DMS153 (cell line): Measurements from ENCODE around the gene SLC26A2.
"Not testable (repeated sequence)": the region's sequence is repeated elsewhere in the genome, so short reads cannot be mapped to it uniquely, and the experiment has no call there.

Experiments
- DNase-seq: peaks from one replicate; lab custom pipeline; 2025; lab: John Stamatoyannopoulos, UW

SLC26A2 gene

GRCh38 chr5:149936700-149937091, 23.9 kb upstream of the SLC26A2 start:
- no peak for DNase-seq

- DNase-seq: peak; percentile 86
Observed at GRCh38 chr5:149937610-149938009, 22.9 kb upstream of the SLC26A2 start.

- DNase-seq: no peak
Observed at GRCh38 chr5:149938279-149938678, 22.3 kb upstream of the SLC26A2 start.

- no peak for DNase-seq
Observed at GRCh38 chr5:149938791-149939358, 21.7 kb upstream of the SLC26A2 start.

- no peak for DNase-seq
Observed at GRCh38 chr5:149939546-149939945, 21.0 kb upstream of the SLC26A2 start.

- no peak for DNase-seq
Observed at GRCh38 chr5:149940077-149940574, 20.4 kb upstream of the SLC26A2 start.

- DNase-seq: no peak
Observed at GRCh38 chr5:149940941-149941644, 19.5 kb upstream of the SLC26A2 start.

GRCh38 chr5:149941795-149942194, 18.8 kb upstream of the SLC26A2 start:
- no peak for DNase-seq

- DNase-seq: no peak
Observed at GRCh38 chr5:149942199-149942598, 18.4 kb upstream of the SLC26A2 start.

- not testable (repeated sequence) for DNase-seq
Observed at GRCh38 chr5:149942741-149943169, 17.8 kb upstream of the SLC26A2 start.

GRCh38 chr5:149943177-149943949, 17.2 kb upstream of the SLC26A2 start:
- not testable (repeated sequence) for DNase-seq

GRCh38 chr5:149944666-149945065, 15.9 kb upstream of the SLC26A2 start, which contains the start of gene PDE6A:
Gene PDE6A (minus strand): TSS chr5:149944793. CDS start chr5:149944673, 120 bp downstream.
- no peak for DNase-seq

GRCh38 chr5:149946118-149946517, 14.4 kb upstream of the SLC26A2 start:
- no peak for DNase-seq

- DNase-seq: no peak
Observed at GRCh38 chr5:149948993-149949392, 11.6 kb upstream of the SLC26A2 start.

GRCh38 chr5:149951138-149951749, 9.3 kb upstream of the SLC26A2 start:
- no peak for DNase-seq

GRCh38 chr5:149953436-149954121, 7.0 kb upstream of the SLC26A2 start:
- no peak for DNase-seq

GRCh38 chr5:149954798-149955197, 5.8 kb upstream of the SLC26A2 start:
- no peak for DNase-seq

GRCh38 chr5:149956685-149957084, 3.9 kb upstream of the SLC26A2 start:
- no peak for DNase-seq

GRCh38 chr5:149957855-149958254, 2.7 kb upstream of the SLC26A2 start:
- DNase-seq: no peak

GRCh38 chr5:149959406-149960236, 937 bp upstream of the SLC26A2 start:
- no peak for DNase-seq

- DNase-seq: no peak
Observed at GRCh38 chr5:149961186-149961685, 678 bp downstream of the SLC26A2 start.
